Lower leg skin (tissue), 3 donors: ENCODE data around the gene TRIM7.

Experiments used
- CTCF ChIP-seq, 3 donors: fragments of 450-650 bp; IDR thresholded peaks; one replicate each; pipeline ENCODE4 v1.5.1; 2016; ENCODE audit warnings: antibody characterized with exemption in 3 of 3, mild to moderate bottlenecking in 3 of 3, moderate library complexity in 2 of 3
- POLR2A ChIP-seq, 2 donors: fragments of 450-650 bp; IDR thresholded peaks; one replicate each; pipeline ENCODE4 v1.6.1; 2016 to 2017; ENCODE audit warnings: antibody characterized with exemption in 2 of 2, mild to moderate bottlenecking in 1 of 2, moderate library complexity in 1 of 2

DNA sequence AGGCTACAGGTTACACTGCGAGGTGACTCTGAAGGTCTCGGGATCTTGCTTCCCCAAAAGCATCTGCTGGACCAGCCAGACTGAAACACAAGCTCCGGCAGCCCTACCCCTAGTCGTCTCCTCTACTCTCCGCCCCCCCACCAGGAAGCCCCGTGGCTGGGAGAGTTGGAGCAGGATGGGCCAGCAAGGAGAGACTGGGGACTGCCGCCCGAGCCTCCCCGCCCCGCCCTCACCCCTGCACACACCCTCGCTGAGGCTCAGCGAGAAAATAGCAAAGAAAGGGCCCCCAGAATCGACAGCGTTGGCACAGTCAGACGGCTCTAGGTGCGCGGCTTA, 1.3 kb downstream of the TRIM7 start:
- TF ChIP-seq CTCF (IDR thresholded peaks at IDR 0.05) (no peak), POLR2A (IDR thresholded peaks at IDR 0.05) (no peak)
